Activated CD8-positive, alpha-beta memory T cell treated with anti-CD3 and anti-CD28 coated beads, Interleukin-2, amount 50 U/mL, for 48 hours (primary cell): Measurements from ENCODE around the gene COX4I1.

Source experiments
- DNase-seq: peaks from one replicate; pipeline ENCODE4 v3.0.0-alpha.2; 2020

The COX4I1 gene

GRCh38 chr16:85844169-85844481, 44.6 kb downstream of the COX4I1 start:
- DNase-seq: no peak

- DNase-seq: no peak
Observed at GRCh38 chr16:85844786-85845185, 45.3 kb downstream of the COX4I1 start.

- DNase-seq: no peak
Observed at GRCh38 chr16:85845266-85845665, 45.8 kb downstream of the COX4I1 start.

GRCh38 chr16:85846461-85846860, 47.0 kb downstream of the COX4I1 start:
- no peak for DNase-seq

GRCh38 chr16:85847036-85847435, 47.5 kb downstream of the COX4I1 start:
- no peak for DNase-seq

- DNase-seq: no peak
Observed at GRCh38 chr16:85847681-85848601, 48.4 kb downstream of the COX4I1 start.

- DNase-seq: no peak
Observed at GRCh38 chr16:85848986-85849385, 49.5 kb downstream of the COX4I1 start.

GRCh38 chr16:85849388-85849787, 49.9 kb downstream of the COX4I1 start:
- peak; percentile 7 for DNase-seq

GRCh38 chr16:85850344-85850880, 50.9 kb downstream of the COX4I1 start:
- peak; percentile 32 for DNase-seq

- peak; percentile 28 for DNase-seq
Observed at GRCh38 chr16:85851034-85851785, 51.7 kb downstream of the COX4I1 start.

GRCh38 chr16:85853547-85854545, 54.4 kb downstream of the COX4I1 start:
- no peak for DNase-seq

GRCh38 chr16:85854935-85855334, 55.4 kb downstream of the COX4I1 start:
- no peak for DNase-seq

GRCh38 chr16:85856079-85856478, 56.6 kb downstream of the COX4I1 start:
- DNase-seq: peak; percentile 51

GRCh38 chr16:85856585-85856984, 57.1 kb downstream of the COX4I1 start:
- DNase-seq: no peak
